Kidney (tissue), 14 donors: ENCODE measurements around the gene UGT1A5. TPM values are rescaled to one million over a fixed set of nuclear protein-coding genes. Genes with fewer than 3 reads are reported as not detected.

Source experiments
- DNase-seq, 5 donors: peaks; one replicate each; pipeline ENCODE4 v3.0.0-alpha.2; 2013 to 2020
- FAIRE-seq: peaks from 2 replicates; lab custom pipeline; 2012; peaks lifted over from hg19 to GRCh38; lab: Jason Lieb, UNC
- H3K27ac ChIP-seq, 2 donors: one replicate each; pipeline ENCODE4 v1.7.0; 2013; ENCODE audit warnings: low read depth in 2 of 2, low read length in 2 of 2, inconsistent platforms in 1 of 2
- H3K27me3 ChIP-seq: one replicate; pipeline ENCODE4 v1.7.1; 2013; ENCODE audit warnings: low read length, inconsistent platforms; ENCODE audit not compliant: control insufficient read depth, insufficient read depth
- H3K36me3 ChIP-seq, 3 donors: one replicate each; pipeline versions ENCODE4 v1.7.0 to v1.7.1; 2013; ENCODE audit warnings: low read length in 3 of 3, control low read depth in 1 of 3, inconsistent platforms in 1 of 3; ENCODE audit not compliant: insufficient read depth in 3 of 3, control insufficient read depth in 2 of 3
- H3K4me1 ChIP-seq, 3 donors: one replicate each; pipeline versions ENCODE4 v1.7.0 to v1.7.1; 2013; ENCODE audit warnings: low read length in 3 of 3, inconsistent platforms in 1 of 3, low read depth in 1 of 3; ENCODE audit not compliant: control insufficient read depth in 2 of 3, insufficient read depth in 2 of 3
- H3K4me3 ChIP-seq, 3 donors: one replicate each; pipeline versions ENCODE4 v1.7.0 to v1.8.1; 2013; ENCODE audit warnings: low read length in 3 of 3, control low read depth in 1 of 3, inconsistent platforms in 1 of 3
- H3K9ac ChIP-seq, 3 donors: one replicate each; pipeline versions ENCODE4 v1.7.0 to v1.7.1; 2013; ENCODE audit warnings: low read length in 3 of 3, control low read depth in 1 of 3, inconsistent platforms in 1 of 3
- H3K9me3 ChIP-seq, 3 donors: one replicate each; pipeline versions ENCODE4 v1.7.0 to v1.7.1; 2013; ENCODE audit warnings: low read length in 3 of 3, control low read depth in 1 of 3, inconsistent platforms in 1 of 3; ENCODE audit not compliant: control insufficient read depth in 2 of 3, insufficient read depth in 1 of 3
- intact Hi-C: fragments of 100-400 bp; cut with DNase I; formaldehyde crosslinking; loops from one replicate; pipeline ENCODE4 v1.11.1; 2022
- polyA plus RNA-seq: library from polyadenylated mRNA; stranded (reverse); fragments of 350-450 nt; fragmentation: Illumina TruSeq; extraction: RNeasy Lipid Tissue Mini Kit (QIAGEN cat#74804); gene quantifications from one replicate; pipeline ENCODE4 v1.2.3, GENCODE V29; 2014; ENCODE audit warnings: low read depth, low replicate concordance; ENCODE audit not compliant: insufficient read depth
- total RNA-seq: library from RNA; stranded (reverse); fragmentation: NEBNext Ultra II Directional; extraction: Animal tissue kit (Norgen Biotek cat#: 25700); gene quantifications from one replicate; pipeline ENCODE4 v1.2.1, GENCODE V29; 2021
- TF ChIP-seq, protein P1 (sequence below): IDR thresholded peaks from 3 replicates; pipeline ENCODE4 v1.5.1; 2012; ENCODE audit warnings: mild to moderate bottlenecking, moderate library complexity, borderline replicate concordance; ENCODE audit not compliant: insufficient read depth; ENCODE audit errors: extremely low read depth
- donor health status: control.
- donor health status: control.
- donor health status: control.
- donor health status: control.
- donor health status: control.
- donor health status: DM: yes; HTN: yes; CAD: no.
- donor health status: Normal renal cell carcinoma (clear cell type).

UGT1A5 gene
- total and polyA plus RNA-seq, 2 donors from 2014 or later = 2.1 TPM; not detected in 1

DNA sequence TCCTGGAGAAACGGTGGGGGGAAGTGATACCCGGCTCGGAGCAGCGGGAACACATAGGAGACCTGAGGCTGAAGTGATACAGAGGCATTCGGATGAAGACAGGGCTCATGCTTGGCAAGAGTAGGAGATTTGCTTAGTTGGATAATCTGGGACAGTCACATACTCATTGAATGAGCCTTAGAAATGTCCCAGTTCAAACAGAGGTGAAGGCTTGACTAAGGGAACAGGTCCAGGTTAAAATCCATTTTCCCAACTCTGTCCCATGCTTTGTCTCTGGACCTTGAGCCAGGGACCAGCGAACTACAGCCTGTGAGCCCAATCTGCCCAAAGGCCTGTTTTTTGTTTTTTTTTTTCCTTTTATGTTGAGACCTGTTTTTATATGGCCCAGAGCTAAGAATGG is 18.7 kb upstream of the UGT1A5 start:
- intact Hi-C loops = no loop called here
- Histone ChIP-seq H3K4me3 (peak overlapping the region in 2 of 3 donors; percentile 40 to 61), H3K27me3 (no peaks in the 10 kb centered on the region), H3K9ac (no peak overlapping the region), H3K4me1 (peaks cover 0 to 23% (median 12%) of the 10 kb centered on the region in 3 donors), H3K36me3 (no peaks in the 10 kb centered on the region), H3K27ac (peak overlapping the region; percentile 52 to 87), H3K9me3 (no peaks in the 10 kb centered on the region)
- TF ChIP-seq, protein P1, sequence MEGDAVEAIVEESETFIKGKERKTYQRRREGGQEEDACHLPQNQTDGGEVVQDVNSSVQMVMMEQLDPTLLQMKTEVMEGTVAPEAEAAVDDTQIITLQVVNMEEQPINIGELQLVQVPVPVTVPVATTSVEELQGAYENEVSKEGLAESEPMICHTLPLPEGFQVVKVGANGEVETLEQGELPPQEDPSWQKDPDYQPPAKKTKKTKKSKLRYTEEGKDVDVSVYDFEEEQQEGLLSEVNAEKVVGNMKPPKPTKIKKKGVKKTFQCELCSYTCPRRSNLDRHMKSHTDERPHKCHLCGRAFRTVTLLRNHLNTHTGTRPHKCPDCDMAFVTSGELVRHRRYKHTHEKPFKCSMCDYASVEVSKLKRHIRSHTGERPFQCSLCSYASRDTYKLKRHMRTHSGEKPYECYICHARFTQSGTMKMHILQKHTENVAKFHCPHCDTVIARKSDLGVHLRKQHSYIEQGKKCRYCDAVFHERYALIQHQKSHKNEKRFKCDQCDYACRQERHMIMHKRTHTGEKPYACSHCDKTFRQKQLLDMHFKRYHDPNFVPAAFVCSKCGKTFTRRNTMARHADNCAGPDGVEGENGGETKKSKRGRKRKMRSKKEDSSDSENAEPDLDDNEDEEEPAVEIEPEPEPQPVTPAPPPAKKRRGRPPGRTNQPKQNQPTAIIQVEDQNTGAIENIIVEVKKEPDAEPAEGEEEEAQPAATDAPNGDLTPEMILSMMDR = no peak
- DNase-seq (no peak), FAIRE-seq (no peak)

DNA sequence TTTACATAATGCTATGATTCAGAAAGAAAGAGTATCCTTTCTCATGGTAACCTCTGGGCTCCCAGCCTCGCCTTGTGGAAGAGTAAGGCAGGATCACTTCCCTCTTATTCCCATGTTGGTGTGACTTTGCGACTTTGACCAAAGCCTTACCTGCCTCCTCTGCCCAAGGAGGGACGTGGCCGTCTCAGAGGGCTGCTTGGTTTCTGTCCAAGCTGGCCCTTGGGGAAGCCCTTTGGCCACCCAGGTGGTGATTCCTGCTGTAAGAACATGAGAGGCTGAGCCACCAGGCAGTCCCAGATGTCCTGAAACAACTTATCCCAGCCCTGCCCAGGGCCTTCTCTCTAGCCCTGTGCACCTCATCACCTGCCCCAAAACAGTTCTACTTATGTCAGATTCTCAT is 14.0 kb upstream of the UGT1A5 start:
- peak overlapping the region; percentile 61 to 67 for H3K27ac ChIP-seq
- H3K9ac ChIP-seq = no peak overlapping the region
- intact Hi-C loops = no loop called here
- H3K36me3 ChIP-seq = no peaks in the 10 kb centered on the region
- FAIRE-seq (no peak), DNase-seq (no peak)
- H3K4me3 ChIP-seq = peak overlapping the region in 1 of 3 donors; percentile 35
- no peaks in the 10 kb centered on the region for H3K27me3 ChIP-seq
- H3K4me1 ChIP-seq = peaks cover 0 to 15% (median 4%) of the 10 kb centered on the region in 3 donors
- H3K9me3 ChIP-seq = no peaks in the 10 kb centered on the region
- TF ChIP-seq, protein P1 = no peak

DNA sequence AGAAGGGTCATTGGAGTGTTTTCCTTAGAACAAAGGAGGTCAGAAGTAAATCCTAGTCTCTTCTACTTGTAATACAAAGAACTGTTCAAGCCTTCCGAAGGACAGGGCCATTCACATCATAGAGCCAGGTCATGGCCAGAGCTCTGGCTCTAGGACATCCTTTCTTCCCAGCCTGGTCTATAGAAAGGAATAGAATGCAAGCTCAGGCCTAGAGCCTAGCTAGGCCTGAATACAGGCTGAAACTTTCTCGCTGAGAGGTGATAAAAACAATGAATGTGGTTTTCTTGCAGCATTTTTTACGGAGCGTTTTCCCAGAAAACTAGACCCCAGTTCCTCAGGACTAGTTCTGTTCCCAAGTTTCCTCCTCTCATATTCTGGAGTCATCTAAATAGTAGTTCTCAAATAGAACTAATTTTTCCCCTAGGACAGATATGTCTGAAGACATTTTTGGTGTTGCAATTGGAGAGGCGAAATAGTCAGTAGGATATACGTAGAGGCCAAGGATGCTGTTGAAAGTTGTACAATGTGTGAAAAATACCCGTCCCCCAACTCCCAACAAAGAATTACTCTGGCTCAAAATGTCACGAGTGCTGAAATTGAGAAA is 13.2 kb upstream of the UGT1A5 start:
- Histone ChIP-seq H3K36me3 (no peaks in the 10 kb centered on the region), H3K4me3 (peak overlapping the region in 1 of 3 donors; percentile 35), H3K27ac (peak overlapping the region; percentile 44 to 79), H3K9me3 (no peaks in the 10 kb centered on the region), H3K27me3 (no peaks in the 10 kb centered on the region), H3K9ac (no peak overlapping the region), H3K4me1 (peaks cover 0 to 14% (median 4%) of the 10 kb centered on the region in 3 donors)
- intact Hi-C loops = no loop called here
- DNase-seq = no peak
- TF ChIP-seq, protein P1 = no peak
- no peak for FAIRE-seq
